Activated T-helper 1 cell treated with anti-CD3 and anti-CD28 coated beads, Interleukin-2, amount 50 U/mL, for 16 hours (primary cell): ENCODE results near the gene ARHGAP35.
"Not testable (repeated sequence)": the region's sequence is repeated elsewhere in the genome, so short reads cannot be mapped to it uniquely, and the experiment has no call there.

Source experiments
- DNase-seq, 2 donors: peaks; one replicate each; pipeline ENCODE4 v3.0.0-alpha.2; 2020; ENCODE audit warnings: low read depth in 1 of 2, low spot score in 1 of 2

The ARHGAP35 gene

DNA sequence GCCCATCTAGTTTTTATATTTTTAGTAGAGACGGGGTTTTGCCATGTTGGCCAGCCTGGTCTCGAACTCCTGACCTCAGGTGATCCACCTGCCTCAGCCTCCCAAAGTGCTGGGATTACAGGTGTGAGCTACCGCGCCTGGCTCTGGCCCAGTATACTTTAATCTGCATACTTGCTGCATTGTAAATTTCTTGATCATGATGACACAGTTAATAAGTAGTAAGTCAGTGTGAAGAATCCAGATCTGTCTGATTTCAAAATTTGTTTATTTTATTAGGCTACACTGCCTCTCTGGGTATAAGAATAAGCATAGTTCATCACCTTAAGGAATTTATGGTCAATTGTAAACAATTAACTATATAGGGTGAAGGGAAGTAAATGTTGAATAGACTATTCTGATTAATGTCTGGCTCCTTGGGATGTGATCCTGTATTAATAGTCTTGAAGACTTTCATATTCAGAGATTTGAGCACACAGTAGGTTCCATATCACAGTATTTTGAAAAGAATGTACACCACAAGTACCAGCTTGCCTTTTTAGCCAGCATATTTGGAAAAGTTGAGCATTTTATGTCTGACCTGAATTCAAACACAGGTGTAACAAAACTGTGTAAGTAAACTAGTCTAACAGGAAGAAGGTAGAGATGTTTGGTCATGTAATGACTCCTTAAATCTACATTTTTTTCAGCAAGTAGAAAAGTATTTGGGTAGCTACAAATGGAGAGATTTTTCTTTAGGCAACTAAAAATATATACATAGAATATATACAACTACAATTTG lies 7.4 kb downstream of the ARHGAP35 start:
- no peak for DNase-seq

DNA sequence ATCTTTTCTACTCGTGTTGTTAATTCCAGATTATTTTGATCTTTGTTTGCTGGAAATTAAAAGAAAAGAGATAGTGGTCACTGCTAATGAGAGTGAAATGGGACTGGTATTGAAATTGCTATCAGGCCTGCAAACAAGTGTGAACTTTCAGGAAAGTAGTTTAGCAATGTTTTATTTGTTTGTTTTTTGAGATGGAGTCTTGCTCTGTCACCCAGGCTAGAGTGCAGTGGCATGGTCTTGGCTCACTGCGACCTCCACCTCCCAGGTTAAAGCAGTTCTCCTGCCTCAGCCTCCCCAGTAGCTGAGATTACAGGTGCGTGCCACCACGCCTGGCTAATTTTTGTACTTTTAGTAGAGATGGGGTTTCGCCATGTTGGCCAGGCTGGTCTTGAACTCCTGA lies 10.4 kb downstream of the ARHGAP35 start:
- not testable (repeated sequence) for DNase-seq

GRCh38 chr19:46872967-46873366 lies 12.2 kb downstream of the ARHGAP35 start:
- DNase-seq = no peak

- DNase-seq = no peak
Measured at GRCh38 chr19:46875234-46875633, 14.4 kb downstream of the ARHGAP35 start.

- no peak for DNase-seq
Measured at GRCh38 chr19:46875657-46876056, 14.9 kb downstream of the ARHGAP35 start.

- DNase-seq = no peak
Measured at GRCh38 chr19:46878613-46879375, 18.0 kb downstream of the ARHGAP35 start.

GRCh38 chr19:46880431-46880830 lies 19.6 kb downstream of the ARHGAP35 start:
- DNase-seq = no peak

DNA sequence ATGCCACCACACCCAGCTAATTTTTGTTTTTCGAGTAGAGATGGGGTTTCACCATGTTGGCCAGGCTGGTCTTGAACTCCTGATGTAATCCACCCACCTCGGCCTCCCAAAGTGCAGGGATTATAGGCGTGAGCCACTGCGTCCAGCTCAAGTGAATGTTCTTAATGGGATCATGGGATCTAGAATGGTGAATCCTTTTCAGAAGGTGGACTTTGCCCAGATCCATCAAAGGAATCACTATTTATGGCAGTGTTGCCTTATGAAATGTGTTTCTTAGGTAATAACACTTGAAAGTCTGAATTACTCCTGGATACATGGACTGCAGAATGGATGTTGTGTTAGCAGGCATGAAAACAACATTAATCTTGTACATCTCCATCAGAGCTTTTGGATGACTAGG lies 20.3 kb downstream of the ARHGAP35 start:
- DNase-seq = no peak

DNA sequence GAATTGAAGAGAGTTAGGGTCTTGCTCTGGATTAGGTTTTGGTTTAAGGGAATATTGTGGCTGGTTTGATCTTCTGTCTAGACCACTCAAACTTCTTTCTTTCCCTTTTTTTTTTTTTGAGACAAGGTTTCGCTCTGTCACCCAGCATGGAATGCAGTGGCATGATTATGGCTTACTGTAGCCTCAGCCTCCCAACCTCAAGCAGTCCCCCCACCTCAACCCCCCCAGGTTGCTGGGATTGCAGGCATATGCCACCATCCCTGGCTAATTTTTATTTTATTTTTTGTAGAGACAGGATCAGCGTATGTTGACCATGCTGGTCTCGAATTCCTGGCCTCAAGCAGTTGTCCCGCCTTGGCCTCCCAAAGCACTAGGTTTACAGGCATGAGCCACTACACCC lies 21.2 kb downstream of the ARHGAP35 start:
- no peak for DNase-seq

GRCh38 chr19:46882751-46883150 lies 22.0 kb downstream of the ARHGAP35 start:
- not testable (repeated sequence) for DNase-seq

DNA sequence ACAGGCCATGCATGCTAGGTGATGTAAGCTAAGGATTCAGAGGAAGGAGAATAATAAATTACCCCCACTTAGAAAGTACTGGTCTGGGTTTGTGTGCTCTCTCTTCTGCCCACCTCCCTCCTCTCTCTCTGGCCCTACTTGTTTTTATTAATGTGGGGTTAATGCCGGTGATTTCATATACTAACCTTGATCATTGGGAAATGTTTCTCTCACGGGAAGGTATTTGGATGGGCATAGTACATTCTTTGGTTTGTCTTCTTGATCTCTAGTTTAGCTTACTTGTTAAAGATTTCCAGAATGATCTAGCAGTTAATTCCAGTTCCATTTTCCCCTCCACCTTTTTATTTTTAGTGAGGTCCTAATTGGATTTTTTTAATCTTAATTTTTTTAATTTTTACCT lies 24.6 kb downstream of the ARHGAP35 start:
- DNase-seq = no peak

DNA sequence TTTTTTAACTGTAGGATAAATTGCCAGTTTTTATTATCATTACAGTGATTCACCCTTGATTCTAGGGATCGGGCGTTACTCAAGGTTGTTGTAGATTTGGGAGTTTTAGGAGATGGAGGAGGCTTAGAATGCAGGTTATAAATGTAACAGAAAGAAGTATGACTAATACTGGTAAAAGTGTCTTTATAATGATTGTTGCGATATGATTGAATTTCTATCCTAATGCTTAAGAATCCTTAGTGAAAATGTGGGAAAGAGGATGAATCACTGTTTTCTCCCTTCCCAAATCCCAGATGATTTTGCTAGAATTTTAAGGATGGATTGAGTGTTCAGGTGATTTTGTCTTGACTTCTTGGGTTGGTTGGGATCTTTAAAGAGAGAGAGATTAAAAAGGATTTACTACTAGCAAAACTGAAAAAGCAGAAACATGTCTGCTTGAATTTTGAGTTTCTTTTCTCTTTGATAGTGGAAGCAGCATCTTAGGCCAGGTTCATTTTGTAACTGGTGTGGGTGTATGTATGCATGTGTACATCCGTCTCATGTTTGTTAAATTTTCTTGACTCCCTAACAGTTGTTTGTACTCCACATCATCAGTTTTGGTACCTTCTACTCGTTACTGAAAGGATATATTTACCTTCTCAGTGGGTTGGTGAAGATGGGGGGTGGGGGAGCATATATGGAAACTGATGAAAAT lies 25.9 kb downstream of the ARHGAP35 start:
- no peak for DNase-seq

DNA sequence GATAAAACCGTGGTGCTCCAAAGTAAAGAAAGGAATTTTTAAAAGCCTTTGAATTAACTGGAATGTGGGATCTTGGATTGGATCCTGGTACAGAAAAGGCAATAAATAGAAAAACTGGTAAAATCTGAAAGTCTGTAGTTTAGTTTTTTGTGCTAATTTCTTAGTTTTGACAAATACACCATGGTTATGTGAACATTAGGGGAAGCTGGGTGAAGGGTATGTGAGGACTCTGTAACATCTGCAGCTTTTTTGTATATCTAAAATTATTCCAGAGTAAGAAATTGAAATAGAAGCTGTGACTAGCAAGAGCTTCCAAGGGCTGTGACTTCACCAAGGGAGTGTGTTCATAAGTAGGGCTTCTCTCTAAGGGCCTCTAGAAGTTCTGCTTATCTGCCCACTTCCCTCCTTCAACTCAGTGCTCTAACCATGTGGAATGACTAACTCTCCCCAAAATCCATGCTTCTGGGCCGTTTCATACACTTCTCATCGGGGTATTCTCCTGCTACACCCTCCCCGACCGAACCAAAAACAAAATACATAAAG lies 26.5 kb downstream of the ARHGAP35 start:
- no peak for DNase-seq

DNA sequence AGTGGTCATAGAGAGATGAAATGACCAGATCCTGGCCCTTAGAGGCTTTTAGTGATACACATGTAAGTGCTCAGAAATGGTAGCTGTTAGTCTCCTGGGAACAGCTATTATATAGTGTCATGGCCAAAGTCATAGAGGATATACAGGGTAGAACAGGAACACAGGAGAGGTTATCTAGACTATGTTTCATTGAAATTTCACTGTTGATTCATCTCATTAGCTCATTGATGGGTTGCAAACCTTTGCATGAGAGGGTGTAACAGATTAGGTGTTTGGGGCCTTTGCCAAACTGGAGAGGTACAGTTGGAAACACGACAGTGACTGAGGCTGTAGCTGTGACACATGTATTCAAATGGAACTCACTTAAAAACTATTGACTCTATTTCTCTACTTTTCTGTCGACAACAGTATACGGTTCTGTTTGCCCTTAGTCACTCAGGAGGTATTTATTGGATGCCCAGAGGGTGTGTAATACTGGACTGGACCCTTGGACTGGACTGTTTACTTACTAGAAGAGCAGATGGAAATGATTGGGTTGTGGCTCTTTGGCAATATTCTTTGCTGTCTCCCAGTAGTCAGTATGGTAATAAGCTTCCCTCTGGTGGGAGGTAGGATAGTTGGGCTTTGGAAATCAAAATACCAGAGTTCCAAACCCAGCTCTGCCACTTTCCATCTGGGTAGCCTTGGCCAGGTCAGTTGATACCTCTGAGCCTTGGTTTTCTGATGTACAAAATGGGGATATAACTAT lies 29.8 kb downstream of the ARHGAP35 start:
- no peak for DNase-seq

DNA sequence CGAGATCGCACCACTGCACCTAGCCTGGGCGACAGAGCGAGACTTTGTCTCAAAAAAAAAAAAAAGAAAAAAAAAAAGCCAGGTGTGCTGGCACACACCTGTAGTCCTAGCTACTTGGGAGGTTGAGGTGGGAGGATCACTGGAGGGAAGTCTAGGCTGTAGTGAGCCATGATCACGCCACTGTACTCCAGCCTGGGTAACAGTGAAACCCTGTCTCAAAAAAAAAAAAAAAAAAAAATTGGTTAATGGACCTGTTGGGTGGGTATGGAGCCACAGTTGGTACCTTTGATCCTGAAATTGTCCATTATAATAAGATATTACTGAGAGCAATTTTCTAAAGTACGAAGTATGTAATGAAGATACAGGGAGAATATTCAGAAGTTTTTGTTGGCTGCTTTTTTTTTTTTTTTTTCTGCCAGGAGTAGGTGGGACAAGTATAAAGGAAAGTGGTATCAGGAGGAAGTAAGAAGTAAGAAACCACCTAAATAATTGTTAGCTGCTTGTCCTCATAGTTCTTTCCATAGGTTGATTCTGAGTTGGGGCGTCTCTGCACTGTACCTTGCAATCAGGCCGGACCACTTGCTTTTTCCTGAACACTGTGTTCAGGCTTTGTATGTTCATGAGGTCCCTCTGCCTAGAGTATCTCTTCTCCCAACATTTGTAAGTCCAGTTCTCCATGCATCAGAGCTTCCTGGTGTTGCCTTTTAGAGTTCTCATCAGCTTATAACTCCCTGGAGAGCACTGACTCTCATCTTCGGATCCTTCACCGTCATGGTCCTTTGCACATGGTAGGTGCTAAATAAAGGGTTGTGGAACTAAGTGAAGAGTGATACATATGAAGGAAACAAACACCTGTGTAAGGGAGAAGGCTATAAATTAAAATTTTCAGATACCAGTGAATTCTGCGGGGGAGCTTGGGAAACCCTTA lies 31.7 kb downstream of the ARHGAP35 start:
- DNase-seq = no peak

GRCh38 chr19:46896076-46896794 lies 35.4 kb downstream of the ARHGAP35 start:
- no peak for DNase-seq

DNA sequence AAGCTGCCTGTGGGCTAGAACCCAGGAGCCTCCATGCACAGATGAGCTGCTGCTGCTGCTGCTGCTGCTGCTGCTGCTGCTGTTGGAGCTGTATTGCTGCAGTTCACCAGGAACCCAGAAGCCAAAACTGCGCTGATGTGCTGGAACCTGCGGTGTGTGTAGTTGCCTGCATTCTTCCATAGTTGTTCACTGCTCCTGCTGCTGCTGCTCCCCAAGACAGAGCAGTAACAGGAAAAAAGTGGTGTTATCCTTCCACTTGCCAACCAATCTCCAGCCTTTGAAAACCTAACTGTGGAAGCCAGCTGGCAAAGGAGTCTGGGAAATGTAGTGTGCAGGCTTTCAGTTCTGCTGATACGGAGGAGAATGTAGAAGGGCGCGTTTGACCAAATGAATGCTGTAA lies 37.9 kb downstream of the ARHGAP35 start:
- no peak for DNase-seq

- DNase-seq = no peak
Measured at GRCh38 chr19:46900341-46900740, 39.5 kb downstream of the ARHGAP35 start.

- DNase-seq = no peak
Measured at GRCh38 chr19:46901701-46902401, 41.1 kb downstream of the ARHGAP35 start.
